HepG2 (cell line): ENCODE data around the gene ARFGAP3. TPM values are rescaled to one million over a fixed set of nuclear protein-coding genes. Genes with fewer than 3 reads are reported as not detected.
A peak's percentile ranks its signal among the peaks of the same experiment; 100 is the strongest.

Experiments
- ASH2L ChIP-seq: fragments of 300-600, 200-600 bp; sonication (generic); IDR thresholded peaks from 2 replicates; pipeline ENCODE4 v1.7.0; 2017; ENCODE audit warnings: low read depth, mild to moderate bottlenecking, moderate library complexity, mixed read lengths, low read length; ENCODE audit not compliant: insufficient read length
- CBX5 ChIP-seq: sonication (generic); formaldehyde crosslinking; IDR thresholded peaks from 2 replicates; pipeline ENCODE4 v1.4.0; 2020; ENCODE audit warnings: missing genetic modification reagents, borderline replicate concordance
- KLF12 ChIP-seq: sonication (generic); formaldehyde crosslinking; IDR thresholded peaks from 2 replicates; pipeline ENCODE4 v1.4.0; 2020; ENCODE audit warnings: missing genetic modification reagents, borderline replicate concordance
- MED13 ChIP-seq: sonication (generic); formaldehyde crosslinking; IDR thresholded peaks from 2 replicates; pipeline ENCODE4 v1.5.0; 2020; ENCODE audit warnings: missing genetic modification reagents
- MEIS1 ChIP-seq: sonication (generic); formaldehyde crosslinking; IDR thresholded peaks from 2 replicates; pipeline ENCODE4 v1.9.0; 2021; ENCODE audit warnings: mild to moderate bottlenecking, missing genetic modification reagents, moderate library complexity, borderline replicate concordance
- MIER2 ChIP-seq: IDR thresholded peaks from 2 replicates; pipeline ENCODE4 v1.6.1; 2016; ENCODE audit warnings: missing biosample characterization, missing genetic modification reagents
- NR3C1 ChIP-seq: sonication (generic); formaldehyde crosslinking; IDR thresholded peaks from 2 replicates; pipeline ENCODE4 v1.4.0; 2020; ENCODE audit warnings: missing genetic modification reagents
- SMAD9 ChIP-seq: sonication (generic); formaldehyde crosslinking; IDR thresholded peaks from 2 replicates; pipeline ENCODE4 v1.5.1; 2020; ENCODE audit warnings: mild to moderate bottlenecking, missing genetic modification reagents
- THAP7 ChIP-seq: sonication (generic); formaldehyde crosslinking; IDR thresholded peaks from 2 replicates; pipeline ENCODE4 v1.8.1; 2023; ENCODE audit warnings: mild to moderate bottlenecking, missing genetic modification reagents
- XBP1 ChIP-seq: sonication (generic); formaldehyde crosslinking; IDR thresholded peaks from 2 replicates; pipeline ENCODE4 v1.5.0; 2020; ENCODE audit warnings: missing genetic modification reagents
- YEATS4 ChIP-seq: sonication (generic); formaldehyde crosslinking; IDR thresholded peaks from 2 replicates; pipeline ENCODE4 v1.4.0; 2020; ENCODE audit warnings: missing genetic modification reagents, borderline replicate concordance
- ZKSCAN1 ChIP-seq: fragments of 150-350 bp; IDR thresholded peaks from 2 replicates; pipeline ENCODE4 v1.6.1; 2014; ENCODE audit warnings: low read length
- ZNF205 ChIP-seq: IDR thresholded peaks from 2 replicates; pipeline ENCODE4 v1.6.1; 2018; ENCODE audit warnings: missing biosample characterization, missing genetic modification reagents
- ZNF230 ChIP-seq: sonication (generic); formaldehyde crosslinking; IDR thresholded peaks from 2 replicates; pipeline ENCODE4 v1.4.0; 2020; ENCODE audit warnings: mild to moderate bottlenecking, missing genetic modification reagents
- ZNF549 ChIP-seq: sonication (generic); formaldehyde crosslinking; IDR thresholded peaks from 2 replicates; pipeline ENCODE4 v1.5.0; 2020; ENCODE audit warnings: missing genetic modification reagents
- ZNF646 ChIP-seq: sonication (generic); formaldehyde crosslinking; IDR thresholded peaks from 2 replicates; pipeline ENCODE4 v1.9.0; 2021; ENCODE audit warnings: mild to moderate bottlenecking, missing genetic modification reagents
- polyA plus RNA-seq, 8 experiments: library from polyadenylated mRNA; depleted of rRNA in 3 of 8; stranded (reverse) in 7 of 8; unstranded in 1 of 8; fragments of >200 nt; fragmentation: Illumina TruSeq in 4 of 8; extraction: Trizol in 4 of 8; gene quantifications; 2 replicates each; pipeline versions ENCODE4 v1.2.1 to v1.2.3, GENCODE V29; 2011 to 2016; ENCODE audit warnings: low read depth in 4 of 8, missing spikeins in 1 of 8, mixed read lengths in 1 of 8; ENCODE audit not compliant: insufficient read depth in 1 of 8
- total RNA-seq, 5 experiments: library from RNA; depleted of rRNA; stranded (reverse); fragments of >200 nt; fragmentation: Illumina TruSeq; extraction: Trizol; gene quantifications; 2 replicates each; pipeline ENCODE4 v1.2.3, GENCODE V29; 2016; ENCODE audit warnings: low read depth in 1 of 5
- TF ChIP-seq, protein P1 (sequence below): sonication (generic); formaldehyde crosslinking; IDR thresholded peaks from 2 replicates; pipeline ENCODE4 v1.4.0; 2020; ENCODE audit warnings: missing genetic modification reagents
- TF ChIP-seq, protein P2 (sequence below): conservative IDR thresholded peaks from 2 replicates; pipeline ENCODE4 v1.6.1; 2018; ENCODE audit warnings: missing genetic modification reagents

Gene ARFGAP3
- total and polyA plus RNA-seq, 2 of the 13 experiments (the other 11 are each of a cell fraction or from before 2014, with no cell fraction given), result 41.7 to 61.6 TPM

DNA sequence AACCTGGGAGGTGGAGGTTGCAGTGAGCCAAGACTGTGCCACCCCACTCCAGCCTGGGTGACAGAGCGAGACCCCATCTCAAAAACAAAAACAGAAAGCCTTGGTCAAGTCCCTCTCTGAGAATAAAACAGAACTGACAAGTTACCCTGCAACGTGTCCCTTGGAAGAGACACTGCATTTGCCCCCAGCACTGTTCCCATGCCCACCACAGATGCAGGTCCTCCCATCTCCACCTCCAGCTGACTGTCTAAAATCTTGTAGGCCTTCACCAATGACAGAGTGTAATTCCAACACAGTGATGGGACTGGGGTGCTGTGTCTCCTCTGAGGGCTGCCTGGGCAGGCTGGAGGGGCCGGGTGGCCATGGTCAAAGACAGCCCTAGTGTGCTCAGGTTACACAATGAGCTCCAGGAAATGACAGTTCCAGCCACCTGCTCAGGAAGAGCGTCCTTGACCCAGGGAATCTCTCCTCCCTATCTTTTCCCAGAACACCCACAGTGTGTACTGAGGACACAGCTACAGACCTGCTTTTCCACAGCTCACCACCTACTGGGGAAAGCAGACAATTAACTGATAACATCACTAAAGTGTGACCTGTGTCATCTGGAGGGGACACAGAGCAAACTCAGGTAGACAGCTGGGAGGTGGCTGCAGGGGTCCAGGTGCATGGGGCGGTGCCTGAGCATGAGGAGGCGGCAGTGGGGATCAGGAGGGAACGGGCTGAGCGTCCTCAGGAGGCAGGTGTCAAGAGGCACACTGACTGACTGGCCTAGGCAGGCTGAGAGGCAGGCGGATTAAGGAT is 56.4 kb downstream of the ARFGAP3 start (continued):
- TF ChIP-seq THAP7 (CRISPR knock-in tag), result no peak
- TF ChIP-seq ZKSCAN1, result peak; percentile 78
- TF ChIP-seq XBP1 (CRISPR knock-in tag), result no peak
- TF ChIP-seq ZNF230, result peak; percentile 91
- TF ChIP-seq, protein P1, sequence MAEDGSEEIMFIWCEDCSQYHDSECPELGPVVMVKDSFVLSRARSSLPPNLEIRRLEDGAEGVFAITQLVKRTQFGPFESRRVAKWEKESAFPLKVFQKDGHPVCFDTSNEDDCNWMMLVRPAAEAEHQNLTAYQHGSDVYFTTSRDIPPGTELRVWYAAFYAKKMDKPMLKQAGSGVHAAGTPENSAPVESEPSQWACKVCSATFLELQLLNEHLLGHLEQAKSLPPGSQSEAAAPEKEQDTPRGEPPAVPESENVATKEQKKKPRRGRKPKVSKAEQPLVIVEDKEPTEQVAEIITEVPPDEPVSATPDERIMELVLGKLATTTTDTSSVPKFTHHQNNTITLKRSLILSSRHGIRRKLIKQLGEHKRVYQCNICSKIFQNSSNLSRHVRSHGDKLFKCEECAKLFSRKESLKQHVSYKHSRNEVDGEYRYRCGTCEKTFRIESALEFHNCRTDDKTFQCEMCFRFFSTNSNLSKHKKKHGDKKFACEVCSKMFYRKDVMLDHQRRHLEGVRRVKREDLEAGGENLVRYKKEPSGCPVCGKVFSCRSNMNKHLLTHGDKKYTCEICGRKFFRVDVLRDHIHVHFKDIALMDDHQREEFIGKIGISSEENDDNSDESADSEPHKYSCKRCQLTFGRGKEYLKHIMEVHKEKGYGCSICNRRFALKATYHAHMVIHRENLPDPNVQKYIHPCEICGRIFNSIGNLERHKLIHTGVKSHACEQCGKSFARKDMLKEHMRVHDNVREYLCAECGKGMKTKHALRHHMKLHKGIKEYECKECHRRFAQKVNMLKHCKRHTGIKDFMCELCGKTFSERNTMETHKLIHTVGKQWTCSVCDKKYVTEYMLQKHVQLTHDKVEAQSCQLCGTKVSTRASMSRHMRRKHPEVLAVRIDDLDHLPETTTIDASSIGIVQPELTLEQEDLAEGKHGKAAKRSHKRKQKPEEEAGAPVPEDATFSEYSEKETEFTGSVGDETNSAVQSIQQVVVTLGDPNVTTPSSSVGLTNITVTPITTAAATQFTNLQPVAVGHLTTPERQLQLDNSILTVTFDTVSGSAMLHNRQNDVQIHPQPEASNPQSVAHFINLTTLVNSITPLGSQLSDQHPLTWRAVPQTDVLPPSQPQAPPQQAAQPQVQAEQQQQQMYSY (CRISPR knock-in tag), result no peak
- no peak for TF ChIP-seq ZNF646
- no peak for TF ChIP-seq NR3C1
- TF ChIP-seq YEATS4, result peak; percentile 43; the same call in 1 of the 2 replicates
- TF ChIP-seq CBX5 (CRISPR knock-in tag), result peak; percentile 89
- no peak for TF ChIP-seq SMAD9
- no peak for TF ChIP-seq MED13 (CRISPR knock-in tag)
- TF ChIP-seq ZNF549 (CRISPR knock-in tag), result no peak
- TF ChIP-seq ZNF205 (CRISPR knock-in tag), result peak; percentile 89
- TF ChIP-seq KLF12 (CRISPR knock-in tag), result peak; percentile 72; the same call in 1 of the 2 replicates
- TF ChIP-seq ASH2L, result no peak
- peak; percentile 98 for TF ChIP-seq MEIS1
- TF ChIP-seq, protein P2, sequence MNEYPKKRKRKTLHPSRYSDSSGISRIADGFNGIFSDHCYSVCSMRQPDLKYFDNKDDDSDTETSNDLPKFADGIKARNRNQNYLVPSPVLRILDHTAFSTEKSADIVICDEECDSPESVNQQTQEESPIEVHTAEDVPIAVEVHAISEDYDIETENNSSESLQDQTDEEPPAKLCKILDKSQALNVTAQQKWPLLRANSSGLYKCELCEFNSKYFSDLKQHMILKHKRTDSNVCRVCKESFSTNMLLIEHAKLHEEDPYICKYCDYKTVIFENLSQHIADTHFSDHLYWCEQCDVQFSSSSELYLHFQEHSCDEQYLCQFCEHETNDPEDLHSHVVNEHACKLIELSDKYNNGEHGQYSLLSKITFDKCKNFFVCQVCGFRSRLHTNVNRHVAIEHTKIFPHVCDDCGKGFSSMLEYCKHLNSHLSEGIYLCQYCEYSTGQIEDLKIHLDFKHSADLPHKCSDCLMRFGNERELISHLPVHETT (CRISPR knock-in tag), result 0 out of 2 replicates have a peak, but pooled peaks have one; percentile 43
- peak; percentile 74; the same call in 1 of the 2 replicates for TF ChIP-seq MIER2 (CRISPR knock-in tag)
